Measurements from ENCODE around the gene LCA5L. TPM values are rescaled to one million over a fixed set of nuclear protein-coding genes. Genes with fewer than 3 reads are reported as not detected.

LCA5L gene
- polyA plus RNA-seq, 1 donor from 2014 or later = 0.09 TPM

DNA sequence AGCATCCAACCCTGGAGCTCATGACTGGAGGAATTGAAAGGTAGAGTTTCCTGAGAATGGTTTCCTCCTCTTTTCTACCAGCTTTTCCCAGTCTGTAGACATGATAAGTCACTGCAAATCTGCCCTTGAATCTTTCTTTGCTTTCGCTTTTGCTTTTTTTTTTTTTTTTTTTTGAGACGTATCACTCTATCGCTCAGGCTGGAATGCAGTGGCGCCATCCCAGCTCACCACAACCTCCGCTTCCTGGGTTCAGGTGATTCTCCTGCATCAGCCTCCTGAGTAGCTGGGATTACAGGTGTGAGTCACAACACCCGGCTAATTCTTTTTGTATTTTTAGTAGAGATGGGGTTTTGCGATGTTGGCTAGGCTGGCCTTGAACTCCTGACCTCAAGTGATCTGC is 1.7 kb upstream of the LCA5L start:
- no peak overlapping the region for H3K9ac ChIP-seq (ENCODE audit: low read length)
- H3K9me2 ChIP-seq (ENCODE audit: insufficient read depth, low read length) = no peaks in the 10 kb centered on the region
- TF ChIP-seq POLR2AphosphoS5 (IDR thresholded peaks at IDR 0.05) (no peak), TAF1 (IDR thresholded peaks at IDR 0.05; ENCODE audit: low read depth) (no peak), RAD21 (conservative IDR thresholded peaks at IDR 0.05) (no peak), MXI1 (conservative IDR thresholded peaks at IDR 0.05; ENCODE audit: poor library complexity, severe bottlenecking) (no peak), EZH2 (IDR thresholded peaks at IDR 0.05; ENCODE audit: borderline replicate concordance, insufficient read depth, low read length, poor library complexity, severe bottlenecking) (no peak), REST (IDR thresholded peaks at IDR 0.05; ENCODE audit: borderline replicate concordance) (no peak), SMC3 (conservative IDR thresholded peaks at IDR 0.05; ENCODE audit: poor library complexity) (no peak)
- TF ChIP-seq, protein P1, sequence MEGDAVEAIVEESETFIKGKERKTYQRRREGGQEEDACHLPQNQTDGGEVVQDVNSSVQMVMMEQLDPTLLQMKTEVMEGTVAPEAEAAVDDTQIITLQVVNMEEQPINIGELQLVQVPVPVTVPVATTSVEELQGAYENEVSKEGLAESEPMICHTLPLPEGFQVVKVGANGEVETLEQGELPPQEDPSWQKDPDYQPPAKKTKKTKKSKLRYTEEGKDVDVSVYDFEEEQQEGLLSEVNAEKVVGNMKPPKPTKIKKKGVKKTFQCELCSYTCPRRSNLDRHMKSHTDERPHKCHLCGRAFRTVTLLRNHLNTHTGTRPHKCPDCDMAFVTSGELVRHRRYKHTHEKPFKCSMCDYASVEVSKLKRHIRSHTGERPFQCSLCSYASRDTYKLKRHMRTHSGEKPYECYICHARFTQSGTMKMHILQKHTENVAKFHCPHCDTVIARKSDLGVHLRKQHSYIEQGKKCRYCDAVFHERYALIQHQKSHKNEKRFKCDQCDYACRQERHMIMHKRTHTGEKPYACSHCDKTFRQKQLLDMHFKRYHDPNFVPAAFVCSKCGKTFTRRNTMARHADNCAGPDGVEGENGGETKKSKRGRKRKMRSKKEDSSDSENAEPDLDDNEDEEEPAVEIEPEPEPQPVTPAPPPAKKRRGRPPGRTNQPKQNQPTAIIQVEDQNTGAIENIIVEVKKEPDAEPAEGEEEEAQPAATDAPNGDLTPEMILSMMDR (IDR thresholded peaks at IDR 0.05; ENCODE audit: poor library complexity, severe bottlenecking) = no peak
- no peaks in the 10 kb centered on the region for H3F3A ChIP-seq (ENCODE audit: insufficient read depth, low read length, poor library complexity, severe bottlenecking)
- H3K4me2 ChIP-seq (ENCODE audit: low read length) = no peak overlapping the region
- H3K79me2 ChIP-seq (replicated peaks; ENCODE audit: insufficient read depth, low read length) = no peaks in the 10 kb centered on the region
- no peaks in the 10 kb centered on the region for H3K36me3 ChIP-seq (ENCODE audit: insufficient read depth, low read length)
- H4K20me1 ChIP-seq (ENCODE audit: insufficient read depth) = no peaks in the 10 kb centered on the region
- no peak overlapping the region for H3K27ac ChIP-seq (ENCODE audit: low read length)
- no peaks in the 10 kb centered on the region for H3K9me3 ChIP-seq (ENCODE audit: low read length)
- no peak overlapping the region for H2AFZ ChIP-seq (ENCODE audit: low read depth, low read length)
- H3K4me3 ChIP-seq (ENCODE audit: low read length) = no peak overlapping the region
- no peaks in the 10 kb centered on the region for H3K27me3 ChIP-seq (ENCODE audit: insufficient read depth, low read depth, low read length)

DNA sequence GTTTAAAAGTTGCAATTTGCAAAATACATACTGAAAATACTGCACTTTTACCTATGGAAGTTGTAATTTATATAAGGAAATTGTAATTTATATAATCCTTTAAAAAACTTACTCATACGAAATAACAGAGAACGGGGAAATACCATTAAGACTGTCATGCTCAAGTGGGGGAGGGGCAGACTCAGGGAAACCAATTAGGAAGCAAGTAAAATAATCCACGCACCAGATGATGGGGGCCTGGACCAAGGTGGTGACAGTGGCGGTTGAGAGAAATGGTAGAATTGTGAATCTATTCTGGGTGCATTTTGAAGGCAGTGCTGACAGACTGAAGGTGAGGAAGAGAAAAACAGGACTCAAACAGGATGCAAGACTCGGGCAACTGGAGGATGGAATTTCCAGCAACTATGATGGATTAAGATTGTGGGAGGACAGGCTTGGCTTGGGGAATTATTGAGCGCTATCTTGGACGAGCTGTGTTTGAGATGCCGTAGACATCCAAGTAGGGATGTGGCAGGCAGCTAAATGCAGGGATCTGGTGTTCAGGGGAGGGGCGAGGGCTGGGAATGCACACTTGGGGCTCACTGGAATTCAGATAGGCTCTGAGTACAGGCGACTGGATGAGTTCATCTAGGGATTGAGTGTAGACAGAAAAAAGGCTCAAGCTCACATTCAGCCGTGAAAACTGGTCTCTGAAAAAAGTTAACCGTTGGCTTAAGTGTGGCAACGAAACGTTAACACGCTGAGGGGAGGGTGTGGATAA is 977 bp downstream of the LCA5L start:
- Histone ChIP-seq H3K79me2 (replicated peaks; ENCODE audit: insufficient read depth, low read length) (no peaks in the 10 kb centered on the region), H3K27me3 (ENCODE audit: insufficient read depth, low read depth, low read length) (no peaks in the 10 kb centered on the region), H4K20me1 (ENCODE audit: insufficient read depth) (no peaks in the 10 kb centered on the region), H3K4me3 (ENCODE audit: low read length) (peak overlapping the region; percentile 90), H2AFZ (ENCODE audit: low read depth, low read length) (peak overlapping the region; percentile 66), H3F3A (ENCODE audit: insufficient read depth, low read length, poor library complexity, severe bottlenecking) (no peaks in the 10 kb centered on the region), H3K9ac (ENCODE audit: low read length) (peak overlapping the region; percentile 85), H3K27ac (ENCODE audit: low read length) (peak overlapping the region; percentile 87), H3K9me2 (ENCODE audit: insufficient read depth, low read length) (no peaks in the 10 kb centered on the region), H3K9me3 (ENCODE audit: low read length) (no peaks in the 10 kb centered on the region), H3K4me2 (ENCODE audit: low read length) (peak overlapping the region; percentile 86), H3K36me3 (ENCODE audit: insufficient read depth, low read length) (no peaks in the 10 kb centered on the region)
- TF ChIP-seq MXI1 (conservative IDR thresholded peaks at IDR 0.05; ENCODE audit: poor library complexity, severe bottlenecking) = no peak
- TF ChIP-seq TAF1 (IDR thresholded peaks at IDR 0.05; ENCODE audit: low read depth) = no peak
- TF ChIP-seq RAD21 (conservative IDR thresholded peaks at IDR 0.05) = no peak
- TF ChIP-seq POLR2AphosphoS5 (IDR thresholded peaks at IDR 0.05) = no peak
- no peak for TF ChIP-seq EP300 (conservative IDR thresholded peaks at IDR 0.05; ENCODE audit: poor library complexity, severe bottlenecking)
- TF ChIP-seq, protein P1 (IDR thresholded peaks at IDR 0.05; ENCODE audit: poor library complexity, severe bottlenecking) = no peak
- TF ChIP-seq EZH2 (IDR thresholded peaks at IDR 0.05; ENCODE audit: borderline replicate concordance, insufficient read depth, low read length, poor library complexity, severe bottlenecking) = no peak
- no peak for TF ChIP-seq REST (IDR thresholded peaks at IDR 0.05; ENCODE audit: borderline replicate concordance)
- no peak for TF ChIP-seq SMC3 (conservative IDR thresholded peaks at IDR 0.05; ENCODE audit: poor library complexity)

Measured in neural cell (in vitro differentiated cells).